IMR-90 (cell line): ENCODE results near the gene HMG20A. TPM values are rescaled to one million over a fixed set of nuclear protein-coding genes. Genes with fewer than 3 reads are reported as not detected.

Experiments
- ATAC-seq: fragments of 200-7000 bp; cut with Tn5 transposase; 2 replicates; pipeline ENCODE4 v1.9.1; 2020; ENCODE audit warnings: low read depth, mild to moderate bottlenecking, moderate library complexity
- BruUV-seq: library from RNA; stranded (reverse); fragments of 400-500 nt; replicated peaks from 2 replicates; lab custom pipeline; 2021; lab: Mats Ljungman, UMichigan
- CTCF ChIA-PET: fragments of 300-600 bp; formaldehyde crosslinking; extraction: SDS; loops from one replicate; lab custom pipeline; 2021; ENCODE audit warnings: antibody characterized with exemption; lab: Yijun Ruan, JAX
- POLR2A ChIA-PET: fragments of 300-600 bp; sonication (Branson Sonifier 250); formaldehyde crosslinking; loops from one replicate; lab custom pipeline; 2022; ENCODE audit warnings: antibody characterized with exemption; ENCODE audit not compliant: unreplicated experiment; lab: Charles Lee
- DNase-seq: peaks from one replicate; pipeline ENCODE4 v3.0.0; 2013
- H2AFZ ChIP-seq: replicated peaks from 2 replicates; pipeline ENCODE3; 2013; ENCODE audit warnings: low read length, mild to moderate bottlenecking; ENCODE audit not compliant: poor library complexity
- H2AK5ac ChIP-seq: 2 replicates; pipeline ENCODE4 v1.6.1; 2013; ENCODE audit warnings: low read depth, low read length, inconsistent platforms
- H2AK9ac ChIP-seq: replicated peaks from 2 replicates; pipeline ENCODE3; 2013; ENCODE audit warnings: mild to moderate bottlenecking, low read depth, low read length, moderate library complexity; ENCODE audit not compliant: poor library complexity
- H2BK120ac ChIP-seq: 2 replicates; pipeline ENCODE4 v1.6.1; 2013; ENCODE audit warnings: low read depth, low read length, inconsistent platforms
- H2BK15ac ChIP-seq: 3 replicates; pipeline ENCODE4 v1.6.1; 2013; ENCODE audit warnings: low read depth, low read length, inconsistent platforms
- H2BK20ac ChIP-seq: 2 replicates; pipeline ENCODE4 v1.6.1; 2013; ENCODE audit warnings: low read depth, mild to moderate bottlenecking, inconsistent platforms, low read length, moderate library complexity
- H2BK5ac ChIP-seq: 2 replicates; pipeline ENCODE4 v1.6.1; 2013; ENCODE audit warnings: mild to moderate bottlenecking, low read depth, low read length, inconsistent platforms; ENCODE audit not compliant: poor library complexity, severe bottlenecking
- H3K14ac ChIP-seq: replicated peaks from 2 replicates; pipeline ENCODE4 v1.6.1; 2013; ENCODE audit warnings: low read depth, low read length, inconsistent platforms
- H3K18ac ChIP-seq: 2 replicates; pipeline ENCODE4 v1.6.1; 2013; ENCODE audit warnings: low read depth, low read length, control low read depth
- H3K23ac ChIP-seq: 2 replicates; pipeline ENCODE4 v1.6.1; 2013; ENCODE audit warnings: low read depth, low read length, inconsistent platforms
- H3K27ac ChIP-seq: 2 replicates; pipeline ENCODE4 v1.5.1; 2013; ENCODE audit warnings: mild to moderate bottlenecking, control low read depth, low read length; ENCODE audit not compliant: insufficient read depth
- H3K27me3 ChIP-seq: 2 replicates; pipeline ENCODE4 v1.6.1; 2013; ENCODE audit warnings: low read length; ENCODE audit not compliant: control insufficient read depth, insufficient read depth
- H3K36me3 ChIP-seq: 2 replicates; pipeline ENCODE4 v1.6.1; 2013; ENCODE audit warnings: low read length, mixed read lengths; ENCODE audit not compliant: control insufficient read depth, insufficient read depth
- H3K4ac ChIP-seq: 2 replicates; pipeline ENCODE4 v1.6.1; 2013; ENCODE audit warnings: low read depth, low read length, inconsistent platforms
- H3K4me1 ChIP-seq: 2 replicates; pipeline ENCODE4 v1.6.1; 2013; ENCODE audit warnings: low read length, mixed read lengths; ENCODE audit not compliant: control insufficient read depth, insufficient read depth
- H3K4me2 ChIP-seq: 2 replicates; pipeline ENCODE4 v1.6.1; 2013; ENCODE audit warnings: low read depth, mild to moderate bottlenecking, control low read depth, low read length, moderate library complexity
- H3K4me3 ChIP-seq: 2 replicates; pipeline ENCODE4 v1.5.1; 2013; ENCODE audit warnings: low read depth, mild to moderate bottlenecking, control low read depth, low read length, moderate library complexity; ENCODE audit not compliant: insufficient read depth
- H3K56ac ChIP-seq: 2 replicates; pipeline ENCODE4 v1.6.1; 2013; ENCODE audit warnings: low read length, inconsistent platforms; ENCODE audit not compliant: insufficient read depth; ENCODE audit errors: extremely low read depth
- H3K79me1 ChIP-seq, 2 experiments: 2 replicates each; pipeline ENCODE4 v1.6.1; 2013; ENCODE audit warnings: low read length in 2 of 2, inconsistent platforms in 1 of 2, low read depth in 1 of 2
- H3K9ac ChIP-seq: 2 replicates; pipeline ENCODE4 v1.6.1; 2013; ENCODE audit warnings: low read depth, low read length, control low read depth
- H3K9me1 ChIP-seq: 2 replicates; pipeline ENCODE4 v1.6.1; 2013; ENCODE audit warnings: low read length, inconsistent platforms; ENCODE audit not compliant: insufficient read depth
- H3K9me3 ChIP-seq: 2 replicates; pipeline ENCODE4 v1.6.1; 2013; ENCODE audit warnings: low read length; ENCODE audit not compliant: control insufficient read depth, insufficient read depth
- H4K20me1 ChIP-seq: 2 replicates; pipeline ENCODE4 v1.6.1; 2013; ENCODE audit warnings: low read length, inconsistent platforms; ENCODE audit not compliant: insufficient read depth
- H4K5ac ChIP-seq: 2 replicates; pipeline ENCODE4 v1.6.1; 2013; ENCODE audit warnings: mild to moderate bottlenecking, low read depth, low read length, control low read depth
- H4K8ac ChIP-seq, 2 experiments: 2 replicates each; pipeline ENCODE4 v1.6.1; 2013; ENCODE audit warnings: low read depth in 2 of 2, low read length in 2 of 2, control low read depth in 1 of 2, inconsistent platforms in 1 of 2
- H4K91ac ChIP-seq: 2 replicates; pipeline ENCODE4 v1.6.1; 2013; ENCODE audit warnings: low read depth, low read length, inconsistent platforms; ENCODE audit not compliant: insufficient read depth
- ELK1 ChIP-seq: fragments of 150-350 bp; IDR thresholded peaks from 2 replicates; pipeline ENCODE4 v1.6.1; 2016; ENCODE audit warnings: low read depth, mild to moderate bottlenecking, low read length, moderate library complexity, borderline replicate concordance
- FOS ChIP-seq: fragments of 150-350 bp; IDR thresholded peaks from 2 replicates; pipeline ENCODE4 v1.6.1; 2016; ENCODE audit warnings: low read depth, low read length
- MXI1 ChIP-seq: IDR thresholded peaks from 2 replicates; pipeline ENCODE4 v1.6.1; 2012; ENCODE audit warnings: low read depth, mild to moderate bottlenecking, low read length, moderate library complexity, borderline replicate concordance
- NFE2L2 ChIP-seq: fragments of 150-350 bp; IDR thresholded peaks from 2 replicates; pipeline ENCODE4 v1.6.1; 2016; ENCODE audit warnings: low read depth, mild to moderate bottlenecking, low read length
- RFX5 ChIP-seq: IDR thresholded peaks from 2 replicates; pipeline ENCODE4 v1.8.0; 2012; ENCODE audit warnings: low read depth, mild to moderate bottlenecking, low read length, moderate library complexity
- SMC3 ChIP-seq: fragments of 150-350 bp; IDR thresholded peaks from 2 replicates; pipeline ENCODE4 v1.6.1; 2016; ENCODE audit warnings: low read depth, mild to moderate bottlenecking, antibody characterized with exemption, low read length, moderate library complexity
- WGBS, 2 experiments: methylation state at CpG; one replicate each; pipeline versions ENCODE4 v1.1.5 to v1.1.7; 2013; ENCODE audit warnings: missing lambda C conversion rate in 2 of 2; ENCODE audit not compliant: insufficient read length in 1 of 2; ENCODE audit errors: extremely low coverage in 2 of 2; 5-methylcytosine and 5-hydroxymethylcytosine counted together
- dilution Hi-C: fragments of 300-500 bp; cut with HindIII; formaldehyde crosslinking; loops from one replicate; pipeline ENCODE4 v1.14.3; 2018; ENCODE audit warnings: low sequenced_read_pairs; ENCODE audit not compliant: unreplicated experiment
- in situ Hi-C: fragments of 300-500 bp; cut with MboI; formaldehyde crosslinking; loops from 3 replicates; pipeline ENCODE4 v1.14.3; 2019; ENCODE audit warnings: low sequenced_read_pairs, inconsistent platforms, mixed read lengths
- intact Hi-C: fragments of 100-400 bp; cut with micrococcal nuclease; formaldehyde crosslinking; loops from 2 replicates; pipeline ENCODE4 v1.10.0; 2022
- polyA plus RNA-seq, 3 experiments: library from polyadenylated mRNA; depleted of rRNA; stranded (reverse); fragments of >200 nt; gene quantifications; 2 replicates each; pipeline ENCODE4 v1.2.3, GENCODE V29; 2012; ENCODE audit warnings: low replicate concordance in 1 of 3
- total RNA-seq: library from RNA; depleted of rRNA; stranded (reverse); fragments of >200 nt; gene quantifications from 2 replicates; pipeline ENCODE4 v1.2.3, GENCODE V29; 2012

The HMG20A gene
- total and polyA plus RNA-seq, 2 of the 4 experiments (the other 2 are of a cell fraction), result 22.3 to 25.3 TPM

- no peaks in the 10 kb centered on the region for H3K36me3 ChIP-seq
- H3K27me3 ChIP-seq, result no peaks in the 10 kb centered on the region
- ATAC-seq, result no peak
- H3K4ac ChIP-seq, result no peak overlapping the region
- no TSS peak for BruUV-seq
- H3K9ac ChIP-seq, result no peak overlapping the region
- H3K14ac ChIP-seq, result no peak overlapping the region
- dilution Hi-C loops (no loop called here), in situ Hi-C loops (loop anchor here (10.0 kb wide), 1 partner anchor 384 kb away; no protein-coding TSS in a partner anchor), intact Hi-C loops (loop anchor here (5.0 kb wide), 1 partner anchor 42 kb away; no protein-coding TSS in a partner anchor)
- no peak overlapping the region for H3K56ac ChIP-seq
- H3K4me1 ChIP-seq, result peaks cover 26% of the 10 kb centered on the region
- H4K91ac ChIP-seq, result no peak overlapping the region
- no peak overlapping the region for H2BK15ac ChIP-seq
- H3K18ac ChIP-seq, result no peak overlapping the region
- H3K4me2 ChIP-seq, result no peak overlapping the region
- peaks cover 11% of the 10 kb centered on the region; the same call in 1 of the 2 replicates for H3K9me1 ChIP-seq
- TF ChIP-seq NFE2L2 (no peak), MXI1 (no peak), RFX5 (no peak), ELK1 (no peak), SMC3 (no peak), FOS (no peak)
- H2AK5ac ChIP-seq, result no peak overlapping the region
- POLR2A ChIA-PET, result no interaction called here
- CTCF ChIA-PET, result interaction anchor here (1.3 kb wide), 1 partner anchor 44 kb away, joined by 3 read pairs; no protein-coding TSS in a partner anchor
- no peak overlapping the region for H3K4me3 ChIP-seq
- no peaks in the 10 kb centered on the region for H3K9me3 ChIP-seq
- no peak overlapping the region for H2BK120ac ChIP-seq
- 0 out of 2 replicates have a peak overlapping the region, but pooled peaks have one; percentile 9 for H2BK20ac ChIP-seq
- H2AFZ ChIP-seq, result no peak overlapping the region
- H3K79me1 ChIP-seq, result peaks cover 0 to 16% of the 10 kb centered on the region in 2 experiments; a peak in 2 of 4 replicates
- H3K27ac ChIP-seq, result no peak overlapping the region
- no peak overlapping the region for H2AK9ac ChIP-seq
- no peak overlapping the region for H4K5ac ChIP-seq
- no peak overlapping the region for H4K8ac ChIP-seq
- WGBS, 2 experiments, result 80% methylated on average over 1 of the region's 4 CpGs; no CpG with 5 or more reads in 1 of the 2 experiments
- H3K23ac ChIP-seq, result no peak overlapping the region
- no peaks in the 10 kb centered on the region for H4K20me1 ChIP-seq
- H2BK5ac ChIP-seq, result no peak overlapping the region
- DNase-seq, result peak; percentile 26
These were observed 78.5 kb downstream of the HMG20A start for GRCh38 chr15:77499087-77499760.
